Neutrophil (primary cell): Measurements from ENCODE around the gene KIAA1328.

Source experiments
- H3K27ac ChIP-seq: fragments of 200-600 bp; sonication (generic); 2 replicates; pipeline ENCODE4 v1.5.1; 2016; ENCODE audit warnings: mild to moderate bottlenecking, moderate library complexity
- H3K27me3 ChIP-seq: fragments of 200-600 bp; sonication (generic); 2 replicates; pipeline ENCODE4 v1.6.0; 2016; ENCODE audit warnings: mild to moderate bottlenecking
- H3K36me3 ChIP-seq: fragments of 200-600 bp; sonication (generic); 2 replicates; pipeline ENCODE4 v1.5.1; 2017
- H3K4me1 ChIP-seq, 2 experiments: fragments of 200-600 bp in 1 of 2; sonication (generic) in 1 of 2; 1 replicate in 1 of 2; 2 replicates in 1 of 2; pipeline versions ENCODE4 v1.5.1 to v1.6.1; 2013 to 2016; ENCODE audit warnings: low read depth in 1 of 2, low read length in 1 of 2, mild to moderate bottlenecking in 1 of 2, moderate library complexity in 1 of 2; ENCODE audit not compliant: control insufficient read depth in 1 of 2, insufficient read depth in 1 of 2
- H3K4me3 ChIP-seq, 2 experiments: fragments of 200-600 bp in 1 of 2; sonication (generic) in 1 of 2; 1 replicate in 1 of 2; 2 replicates in 1 of 2; pipeline ENCODE4 v1.5.1; 2013 to 2016; ENCODE audit warnings: low read depth in 1 of 2, low read length in 1 of 2, mild to moderate bottlenecking in 1 of 2, moderate library complexity in 1 of 2
- H3K9me3 ChIP-seq: fragments of 200-600 bp; sonication (generic); 2 replicates; pipeline ENCODE4 v1.5.1; 2016
- TF ChIP-seq, protein P1 (sequence below): fragments of 200-600 bp; sonication (generic); IDR thresholded peaks from 2 replicates; pipeline ENCODE4 v1.5.1; 2016; ENCODE audit warnings: antibody characterized with exemption

The KIAA1328 gene

DNA sequence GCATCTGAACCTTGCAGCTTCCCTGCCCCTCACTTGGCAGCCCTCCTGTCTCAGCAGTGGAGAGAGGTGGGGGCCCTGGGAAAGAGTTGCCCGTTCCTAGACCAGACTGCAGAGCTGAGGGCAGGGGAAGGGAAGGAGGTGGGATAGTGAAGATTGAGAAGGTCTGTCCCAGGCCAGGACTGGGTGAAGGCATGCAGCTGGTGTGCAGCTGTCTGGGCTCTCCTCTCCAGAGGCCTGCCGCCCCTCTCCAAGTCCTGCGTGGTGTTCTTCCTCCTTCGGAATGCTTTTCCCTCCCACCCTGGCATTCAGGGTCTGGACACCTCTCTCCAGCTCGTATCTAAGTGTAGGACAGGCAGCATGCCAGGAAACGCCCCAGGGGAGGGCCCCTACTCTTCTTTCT lies 413.2 kb downstream of the KIAA1328 start:
- no peaks in the 10 kb centered on the region for H3K4me1 ChIP-seq
- TF ChIP-seq, protein P1, sequence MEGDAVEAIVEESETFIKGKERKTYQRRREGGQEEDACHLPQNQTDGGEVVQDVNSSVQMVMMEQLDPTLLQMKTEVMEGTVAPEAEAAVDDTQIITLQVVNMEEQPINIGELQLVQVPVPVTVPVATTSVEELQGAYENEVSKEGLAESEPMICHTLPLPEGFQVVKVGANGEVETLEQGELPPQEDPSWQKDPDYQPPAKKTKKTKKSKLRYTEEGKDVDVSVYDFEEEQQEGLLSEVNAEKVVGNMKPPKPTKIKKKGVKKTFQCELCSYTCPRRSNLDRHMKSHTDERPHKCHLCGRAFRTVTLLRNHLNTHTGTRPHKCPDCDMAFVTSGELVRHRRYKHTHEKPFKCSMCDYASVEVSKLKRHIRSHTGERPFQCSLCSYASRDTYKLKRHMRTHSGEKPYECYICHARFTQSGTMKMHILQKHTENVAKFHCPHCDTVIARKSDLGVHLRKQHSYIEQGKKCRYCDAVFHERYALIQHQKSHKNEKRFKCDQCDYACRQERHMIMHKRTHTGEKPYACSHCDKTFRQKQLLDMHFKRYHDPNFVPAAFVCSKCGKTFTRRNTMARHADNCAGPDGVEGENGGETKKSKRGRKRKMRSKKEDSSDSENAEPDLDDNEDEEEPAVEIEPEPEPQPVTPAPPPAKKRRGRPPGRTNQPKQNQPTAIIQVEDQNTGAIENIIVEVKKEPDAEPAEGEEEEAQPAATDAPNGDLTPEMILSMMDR: no peak
- no peaks in the 10 kb centered on the region for H3K9me3 ChIP-seq
- no peaks in the 10 kb centered on the region for H3K36me3 ChIP-seq
- H3K27ac ChIP-seq: no peak overlapping the region
- H3K4me3 ChIP-seq: no peak overlapping the region
- peaks cover 58% of the 10 kb centered on the region for H3K27me3 ChIP-seq

- Histone ChIP-seq H3K9me3 (no peaks in the 10 kb centered on the region), H3K4me1 (no peaks in the 10 kb centered on the region), H3K4me3 (no peak overlapping the region), H3K27me3 (peaks cover 58% of the 10 kb centered on the region), H3K27ac (no peak overlapping the region), H3K36me3 (no peaks in the 10 kb centered on the region)
- TF ChIP-seq, protein P1: no peak
Observed at GRCh38 chr18:37242826-37243560, 414.1 kb downstream of the KIAA1328 start.

GRCh38 chr18:37243741-37244140 lies 414.8 kb downstream of the KIAA1328 start:
- TF ChIP-seq, protein P1: no peak
- no peaks in the 10 kb centered on the region for H3K4me1 ChIP-seq
- peaks cover 58% of the 10 kb centered on the region for H3K27me3 ChIP-seq
- H3K9me3 ChIP-seq: no peaks in the 10 kb centered on the region
- no peaks in the 10 kb centered on the region for H3K36me3 ChIP-seq
- H3K4me3 ChIP-seq: no peak overlapping the region
- no peak overlapping the region for H3K27ac ChIP-seq

GRCh38 chr18:37244618-37245017 lies 415.7 kb downstream of the KIAA1328 start:
- no peak overlapping the region for H3K4me3 ChIP-seq
- H3K27me3 ChIP-seq: peaks cover 58% of the 10 kb centered on the region
- no peaks in the 10 kb centered on the region for H3K9me3 ChIP-seq
- no peaks in the 10 kb centered on the region for H3K36me3 ChIP-seq
- no peaks in the 10 kb centered on the region for H3K4me1 ChIP-seq
- H3K27ac ChIP-seq: no peak overlapping the region
- TF ChIP-seq, protein P1: no peak

GRCh38 chr18:37246779-37247340 lies 417.9 kb downstream of the KIAA1328 start:
- TF ChIP-seq, protein P1: no peak
- H3K27ac ChIP-seq: no peak overlapping the region
- peaks cover 67% of the 10 kb centered on the region for H3K27me3 ChIP-seq
- H3K4me1 ChIP-seq: no peaks in the 10 kb centered on the region
- no peaks in the 10 kb centered on the region for H3K9me3 ChIP-seq
- H3K4me3 ChIP-seq: no peak overlapping the region
- H3K36me3 ChIP-seq: no peaks in the 10 kb centered on the region
